Stimulated activated naive CD4-positive, alpha-beta T cell (primary cell): ENCODE measurements around the gene ZGPAT.
"Not testable (repeated sequence)": the region's sequence is repeated elsewhere in the genome, so short reads cannot be mapped to it uniquely, and the experiment has no call there.

Experiments
- DNase-seq, 6 experiments: peaks; one replicate each; lab custom pipeline; 2025; lab: John Stamatoyannopoulos, UW

ZGPAT gene, protein sequence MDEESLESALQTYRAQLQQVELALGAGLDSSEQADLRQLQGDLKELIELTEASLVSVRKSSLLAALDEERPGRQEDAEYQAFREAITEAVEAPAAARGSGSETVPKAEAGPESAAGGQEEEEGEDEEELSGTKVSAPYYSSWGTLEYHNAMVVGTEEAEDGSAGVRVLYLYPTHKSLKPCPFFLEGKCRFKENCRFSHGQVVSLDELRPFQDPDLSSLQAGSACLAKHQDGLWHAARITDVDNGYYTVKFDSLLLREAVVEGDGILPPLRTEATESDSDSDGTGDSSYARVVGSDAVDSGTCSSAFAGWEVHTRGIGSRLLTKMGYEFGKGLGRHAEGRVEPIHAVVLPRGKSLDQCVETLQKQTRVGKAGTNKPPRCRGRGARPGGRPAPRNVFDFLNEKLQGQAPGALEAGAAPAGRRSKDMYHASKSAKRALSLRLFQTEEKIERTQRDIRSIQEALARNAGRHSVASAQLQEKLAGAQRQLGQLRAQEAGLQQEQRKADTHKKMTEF

GRCh38 chr20:63707558-63708300 is at the start of gene ZGPAT, which contains the start of gene ARFRP1:
ZGPAT (plus strand) TSS chr20:63708039; CDS start chr20:63708581, 542 bp downstream.
ARFRP1 (minus strand) TSS chr20:63707976; CDS start chr20:63707091, 885 bp downstream.
- DNase-seq, result peak; percentile 73 to 88 (median 81)

DNA sequence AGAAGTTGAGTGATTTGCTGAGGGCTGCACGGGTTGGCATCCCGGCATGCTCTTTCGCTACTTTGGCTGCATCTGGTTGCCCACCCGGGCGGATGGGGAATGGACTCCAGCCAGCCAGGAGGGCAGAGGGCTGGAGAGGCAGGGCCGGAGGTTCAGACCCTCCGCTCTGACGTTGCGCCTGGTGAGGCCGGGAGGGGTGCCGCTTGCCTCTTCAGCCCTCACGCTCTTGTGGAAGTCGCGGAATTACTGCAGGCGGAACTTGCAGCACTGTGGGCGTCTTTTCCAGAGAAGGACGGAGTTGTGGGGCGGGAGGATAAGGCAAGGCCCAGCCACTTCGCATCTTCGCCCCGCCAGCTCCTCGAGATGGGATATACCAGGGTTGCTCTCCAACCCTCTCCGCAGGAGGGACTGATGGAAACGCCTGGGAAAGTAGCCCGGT is 49.1 kb upstream of the ZGPAT start:
- no peak for DNase-seq

DNA sequence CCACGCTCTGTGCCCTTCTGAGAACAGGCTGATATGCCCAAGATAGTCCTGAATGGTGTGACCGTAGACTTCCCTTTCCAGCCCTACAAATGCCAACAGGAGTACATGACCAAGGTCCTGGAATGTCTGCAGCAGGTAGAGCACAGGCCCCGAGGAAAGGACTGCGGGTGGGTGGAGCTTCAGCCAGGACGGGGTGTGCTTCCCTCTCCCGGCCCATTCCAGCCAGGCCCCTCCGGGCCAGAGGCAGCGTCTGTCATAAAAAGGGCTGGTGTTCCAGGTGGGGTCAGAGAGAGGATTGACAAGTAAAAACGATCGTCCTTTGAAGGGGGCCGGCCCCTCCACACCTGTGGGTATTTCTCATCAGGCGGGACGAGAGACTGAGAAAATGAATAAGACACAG is 48.5 kb upstream of the ZGPAT start:
- no peak for DNase-seq

DNA sequence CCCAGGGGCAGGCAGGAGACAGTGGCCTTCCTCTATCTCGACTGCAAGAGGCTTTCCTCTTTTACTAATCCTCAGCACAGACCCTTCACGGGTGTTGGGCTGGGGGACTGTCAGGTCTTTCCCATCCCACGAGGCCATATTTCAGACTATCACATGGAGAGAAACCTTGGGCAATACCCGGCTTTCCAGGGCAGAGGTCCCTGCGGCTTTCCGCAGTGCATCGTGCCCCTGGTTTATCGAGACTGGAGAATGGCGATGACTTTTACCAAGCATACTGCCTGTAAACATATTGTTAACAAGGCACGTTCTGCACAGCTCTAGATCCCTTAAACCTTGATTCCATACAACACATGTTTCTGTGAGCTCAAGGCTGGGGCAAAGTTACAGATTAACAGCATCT is 47.7 kb upstream of the ZGPAT start:
- not testable (repeated sequence) for DNase-seq

- DNase-seq, result no peak
Measured at GRCh38 chr20:63660622-63661021, 47.2 kb upstream of the ZGPAT start.

GRCh38 chr20:63661108-63661507 is 46.7 kb upstream of the ZGPAT start:
- DNase-seq, result no peak

GRCh38 chr20:63661959-63662812 is 45.7 kb upstream of the ZGPAT start:
- no peak for DNase-seq

- no peak for DNase-seq
Measured at GRCh38 chr20:63662813-63663189, 45.0 kb upstream of the ZGPAT start.

- no peak for DNase-seq
Measured at GRCh38 chr20:63663332-63664066, 44.3 kb upstream of the ZGPAT start.

GRCh38 chr20:63664143-63664851 is 43.5 kb upstream of the ZGPAT start:
- DNase-seq, result no peak

DNA sequence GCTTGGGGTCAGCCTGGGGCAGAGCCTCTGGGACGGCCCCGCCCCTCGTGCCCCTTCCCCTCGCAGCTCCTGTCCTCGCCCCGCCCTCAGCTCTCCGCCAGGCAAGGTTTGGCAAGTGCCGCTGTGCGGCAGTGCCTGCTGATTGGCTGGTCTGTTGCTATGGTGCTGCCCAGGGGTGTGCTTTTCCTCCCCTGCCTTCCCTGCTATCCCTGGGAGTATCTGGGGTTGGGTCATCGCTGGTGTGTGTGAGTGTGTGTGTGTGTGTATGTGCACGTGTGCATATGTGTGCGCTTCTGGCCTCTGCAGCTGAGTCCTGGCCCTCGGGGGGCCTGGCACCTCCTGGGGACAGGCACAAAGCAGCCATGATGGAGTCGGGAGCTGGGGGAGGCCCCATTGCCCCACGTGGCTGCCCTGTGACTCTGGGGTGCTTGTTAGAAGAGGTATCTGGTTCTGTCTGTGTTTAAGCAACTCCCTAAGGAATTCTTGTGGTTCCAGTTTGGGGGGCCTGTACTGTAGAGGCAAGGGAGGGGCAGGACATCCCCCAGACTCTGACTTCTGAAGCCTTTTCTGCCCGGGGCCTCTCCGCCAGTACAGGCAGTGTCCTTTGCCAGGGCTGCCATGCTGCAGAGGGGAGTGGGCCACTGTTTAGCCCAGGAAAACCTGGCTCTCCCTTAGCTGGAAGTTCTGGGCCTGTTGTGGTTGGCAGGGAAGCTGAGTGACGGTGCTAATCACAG is 42.8 kb upstream of the ZGPAT start:
- DNase-seq, result no peak

- no peak for DNase-seq
Measured at GRCh38 chr20:63665708-63666107, 42.1 kb upstream of the ZGPAT start.

- no peak for DNase-seq
Measured at GRCh38 chr20:63667858-63668257, 40.0 kb upstream of the ZGPAT start.

- no peak for DNase-seq
Measured at GRCh38 chr20:63668351-63668750, 39.5 kb upstream of the ZGPAT start.

DNA sequence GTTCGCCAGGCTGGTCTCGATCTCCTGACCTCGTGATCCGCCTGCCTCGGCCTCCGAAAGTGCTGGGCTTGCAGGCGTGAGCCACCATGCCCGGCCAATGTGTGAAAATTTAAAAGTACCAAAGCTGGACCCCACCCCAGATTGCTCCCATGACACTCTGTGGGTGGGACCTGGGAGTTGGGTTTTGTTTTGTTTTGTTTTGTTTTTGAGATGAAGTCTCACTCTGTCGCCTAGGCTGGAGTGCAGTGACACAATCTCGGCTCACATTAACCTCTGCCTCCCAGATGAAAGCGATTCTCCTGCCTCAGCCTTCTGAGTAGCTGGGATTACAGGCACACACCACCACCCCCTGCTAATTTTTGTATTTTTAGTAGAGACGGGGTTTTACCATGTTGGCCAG is 36.1 kb upstream of the ZGPAT start:
- not testable (repeated sequence) for DNase-seq

GRCh38 chr20:63672666-63673065 is 35.2 kb upstream of the ZGPAT start:
- no peak for DNase-seq

- no peak for DNase-seq
Measured at GRCh38 chr20:63673951-63674350, 33.9 kb upstream of the ZGPAT start.

- DNase-seq, result no peak
Measured at GRCh38 chr20:63675681-63676368, 32.0 kb upstream of the ZGPAT start.

- DNase-seq, result no peak
Measured at GRCh38 chr20:63678071-63678470, 29.8 kb upstream of the ZGPAT start.
